Peyer's patch (tissue), 4 donors: Measurements from ENCODE around the gene GTF2E1.

Experiments used
- CTCF ChIP-seq, 6 experiments: fragments of 450-650 bp in 4 of 6; fragments of 200-600 bp in 2 of 6; sonication (generic) in 1 of 6; IDR thresholded peaks; one replicate each; pipeline ENCODE4 v1.5.1; 2017 to 2019; ENCODE audit warnings: antibody characterized with exemption in 6 of 6, mild to moderate bottlenecking in 3 of 6, moderate library complexity in 1 of 6
- POLR2A ChIP-seq, 2 donors: fragments of 450-650 bp; IDR thresholded peaks; one replicate each; pipeline ENCODE4 v1.5.1; 2017; ENCODE audit warnings: antibody characterized with exemption in 2 of 2, mild to moderate bottlenecking in 2 of 2, moderate library complexity in 2 of 2

GRCh38 chr3:120708408-120708807 lies 34.1 kb upstream of the GTF2E1 start:
- TF ChIP-seq CTCF (IDR thresholded peaks at IDR 0.05) (no peak), POLR2A (IDR thresholded peaks at IDR 0.05) (no peak)
